GM12878 (cell line): ENCODE data around the gene SIRT2. TPM values are rescaled to one million over a fixed set of nuclear protein-coding genes. Genes with fewer than 3 reads are reported as not detected.
"Not testable (repeated sequence)": the region's sequence is repeated elsewhere in the genome, so short reads cannot be mapped to it uniquely, and the experiment has no call there.

Source experiments
- ATAC-seq: fragments of 200-7000 bp; cut with Tn5 transposase; 3 replicates; pipeline ENCODE4 v1.9.1; 2020; ENCODE audit warnings: mild to moderate bottlenecking, moderate library complexity
- BruUV-seq: library from RNA; stranded (reverse); fragments of 400-500 nt; replicated peaks from 2 replicates; lab custom pipeline; 2021; lab: Mats Ljungman, UMichigan
- CTCF ChIA-PET: fragments of 300-600 bp; sonication (Branson Sonifier 250); formaldehyde crosslinking; extraction: SDS; loops from one replicate; lab custom pipeline; 2021; ENCODE audit warnings: inconsistent platforms; lab: Yijun Ruan, JAX
- POLR2A ChIA-PET: fragments of 350-600 bp; formaldehyde crosslinking; extraction: SDS; loops from one replicate; lab custom pipeline; 2021; ENCODE audit warnings: inconsistent platforms; lab: Charles Lee
- RAD21 ChIA-PET: fragments of 300-600 bp; sonication (Branson Sonifier 250); formaldehyde crosslinking; loops from one replicate; lab custom pipeline; 2023; ENCODE audit warnings: antibody characterized with exemption; ENCODE audit not compliant: unreplicated experiment; lab: Charles Lee
- SMC1A ChIA-PET: fragments of 300-600 bp; sonication (Branson Sonifier 250); formaldehyde crosslinking; loops from one replicate; lab custom pipeline; 2023; ENCODE audit not compliant: unreplicated experiment, uncharacterized antibody; lab: Charles Lee
- DNase-seq: peaks from one replicate; pipeline ENCODE4 v3.0.0-alpha.2; 2011; ENCODE audit warnings: low read depth, low spot score
- FAIRE-seq: peaks from 3 replicates; lab custom pipeline; 2011; peaks lifted over from hg19 to GRCh38; lab: Jason Lieb, UNC
- H2AFZ ChIP-seq: 2 replicates; pipeline ENCODE4 v1.6.0; 2011; ENCODE audit warnings: low read depth, low read length, control low read depth; ENCODE audit not compliant: control insufficient read depth
- H3K27ac ChIP-seq: 2 replicates; pipeline ENCODE4 v1.5.1; 2011; ENCODE audit warnings: control low read depth; ENCODE audit not compliant: control insufficient read depth, insufficient read depth
- H3K27me3 ChIP-seq, 2 experiments: replicated peaks in 1 of 2; 2 replicates each; pipeline versions ENCODE4 v1.6.0 to v1.6.1; 2011; ENCODE audit warnings: low read length in 1 of 2; ENCODE audit not compliant: control insufficient read depth in 2 of 2, insufficient read depth in 2 of 2
- H3K36me3 ChIP-seq, 2 experiments: 2 replicates each; pipeline ENCODE4 v1.5.1; 2011; ENCODE audit warnings: low read length in 1 of 2; ENCODE audit not compliant: control insufficient read depth in 2 of 2, insufficient read depth in 2 of 2
- H3K4me1 ChIP-seq: 2 replicates; pipeline ENCODE4 v1.6.1; 2011; ENCODE audit warnings: mild to moderate bottlenecking, low read length, moderate library complexity, mixed read lengths; ENCODE audit not compliant: control insufficient read depth, insufficient read depth
- H3K4me2 ChIP-seq: 2 replicates; pipeline ENCODE4 v1.6.0; 2011; ENCODE audit warnings: control low read depth; ENCODE audit not compliant: control insufficient read depth, insufficient read depth
- H3K4me3 ChIP-seq: fragments of 200-600 bp; sonication (generic); 2 replicates; pipeline ENCODE4 v1.5.1; 2016
- H3K79me2 ChIP-seq: 2 replicates; pipeline ENCODE4 v1.6.0; 2011; ENCODE audit warnings: low read length; ENCODE audit not compliant: control insufficient read depth, insufficient read depth
- H3K9ac ChIP-seq: 2 replicates; pipeline ENCODE4 v1.8.0; 2011; ENCODE audit warnings: low read length, control low read depth, mixed read lengths; ENCODE audit not compliant: control insufficient read depth, insufficient read depth
- H3K9me3 ChIP-seq: replicated peaks from 3 replicates; pipeline ENCODE4 v1.5.1; 2011; ENCODE audit warnings: mild to moderate bottlenecking, low read length; ENCODE audit not compliant: control insufficient read depth, insufficient read depth
- H4K20me1 ChIP-seq: 2 replicates; pipeline ENCODE4 v1.6.0; 2011; ENCODE audit not compliant: control insufficient read depth, insufficient read depth
- CHD2 ChIP-seq: IDR thresholded peaks from 2 replicates; pipeline ENCODE4 v1.6.1; 2011; ENCODE audit warnings: low read depth, low read length, improper control_type of control experiment, borderline replicate concordance
- EZH2 ChIP-seq: IDR thresholded peaks from 2 replicates; pipeline ENCODE4 v1.6.1; 2012; ENCODE audit warnings: low read depth, mild to moderate bottlenecking, control low read depth, inconsistent platforms, low read length, borderline replicate concordance; ENCODE audit not compliant: control insufficient read depth
- IRF4 ChIP-seq: IDR thresholded peaks from 2 replicates; pipeline ENCODE4 v1.6.1; 2011; ENCODE audit warnings: low read depth, low read length
- KAT2A ChIP-seq: conservative IDR thresholded peaks from 2 replicates; pipeline ENCODE4 v1.6.1; 2011; ENCODE audit warnings: low read depth, low read length; ENCODE audit not compliant: control insufficient read depth
- NFXL1 ChIP-seq: fragments of 450-650 bp; IDR thresholded peaks from 2 replicates; pipeline ENCODE4 v1.6.1; 2017; ENCODE audit warnings: antibody characterized with exemption, mild to moderate bottlenecking, borderline replicate concordance
- RB1 ChIP-seq: fragments of 450-650 bp; formaldehyde crosslinking; IDR thresholded peaks from 2 replicates; pipeline ENCODE4 v1.6.1; 2017; ENCODE audit warnings: mild to moderate bottlenecking, borderline replicate concordance
- SMAD1 ChIP-seq: fragments of 450-650 bp; IDR thresholded peaks from 2 replicates; pipeline ENCODE4 v1.6.1; 2018; ENCODE audit warnings: mild to moderate bottlenecking, low read depth; ENCODE audit not compliant: partially characterized antibody
- WGBS: methylation state at CpG from one replicate; pipeline ENCODE4 v1.1.6; 2016; ENCODE audit warnings: low lambda C conversion rate; ENCODE audit not compliant: insufficient replicate concordance, insufficient coverage; ENCODE audit errors: missing lambda C conversion rate; 5-methylcytosine and 5-hydroxymethylcytosine counted together
- in situ Hi-C: fragments of 300-500 bp; cut with MboI; formaldehyde crosslinking; loops from 9 replicates; pipeline ENCODE4 v1.14.3; 2018; ENCODE audit warnings: mixed read lengths
- intact Hi-C: fragments of 100-400 bp; cut with micrococcal nuclease; formaldehyde crosslinking; loops from one replicate; pipeline ENCODE4 v1.14.2; 2022; ENCODE audit not compliant: unreplicated experiment
- polyA plus RNA-seq, 11 experiments: library from polyadenylated mRNA; depleted of rRNA in 4 of 11; unstranded in 6 of 11; stranded (reverse) in 5 of 11; fragments of >200 nt; fragmentation: Nextera tagmentation in 4 of 11; fragmentation: Illumina TruSeq in 1 of 11; extraction: Ambion mirVana in 4 of 11; extraction: Trizol in 1 of 11; gene quantifications; 1 replicate in 1 of 11; 2 replicates in 10 of 11; pipeline versions ENCODE4 v1.2.1 to v1.2.3, GENCODE V29; 2011 to 2016; ENCODE audit warnings: inconsistent platforms in 2 of 11, missing spikeins in 2 of 11, low read depth in 1 of 11
- total RNA-seq, 4 experiments: library from RNA; depleted of rRNA in 3 of 4; stranded (reverse); fragments of >200 nt in 3 of 4; fragmentation: Illumina TruSeq in 1 of 4; extraction: Trizol in 1 of 4; gene quantifications; 2 replicates each; pipeline versions ENCODE4 v1.2.1 to v1.2.3, GENCODE V29; 2013 to 2021
- TF ChIP-seq, protein P1 (sequence below): IDR thresholded peaks from 2 replicates; pipeline ENCODE4 v1.6.1; 2011; ENCODE audit warnings: borderline replicate concordance, low read depth, mild to moderate bottlenecking, moderate library complexity, mixed read lengths, low read length; ENCODE audit not compliant: insufficient read depth; ENCODE audit errors: extremely low read length

SIRT2 gene
- total and polyA plus RNA-seq, 10 of the 15 experiments (the other 5 are each of a cell fraction or from before 2014, with no cell fraction given) = 1.4 to 38.7 (median 24.1) TPM

DNA sequence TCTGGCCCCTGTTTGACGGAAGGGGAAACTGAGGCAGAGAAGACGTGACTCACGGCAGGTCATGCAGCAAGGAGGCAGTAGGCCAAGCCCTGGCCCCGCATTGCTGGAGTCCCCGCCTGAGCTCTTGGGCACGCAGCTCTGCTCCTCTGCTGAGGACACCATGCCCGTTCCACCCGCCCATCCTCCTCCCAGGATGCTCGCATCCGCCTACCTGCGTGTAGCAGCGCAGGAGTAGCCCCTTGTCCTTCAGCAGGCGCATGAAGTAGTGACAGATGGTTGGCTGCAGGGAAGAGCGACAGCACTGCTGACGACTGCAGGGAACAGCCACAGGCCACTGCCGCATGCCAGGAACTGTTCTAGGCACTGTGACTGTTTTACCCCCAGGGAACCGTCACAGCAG lies 10.5 kb downstream of the SIRT2 start (continued):
- TF ChIP-seq NFXL1 = no peak
- TF ChIP-seq CHD2 = no peak
- TF ChIP-seq KAT2A = no peak
- TF ChIP-seq, protein P1, sequence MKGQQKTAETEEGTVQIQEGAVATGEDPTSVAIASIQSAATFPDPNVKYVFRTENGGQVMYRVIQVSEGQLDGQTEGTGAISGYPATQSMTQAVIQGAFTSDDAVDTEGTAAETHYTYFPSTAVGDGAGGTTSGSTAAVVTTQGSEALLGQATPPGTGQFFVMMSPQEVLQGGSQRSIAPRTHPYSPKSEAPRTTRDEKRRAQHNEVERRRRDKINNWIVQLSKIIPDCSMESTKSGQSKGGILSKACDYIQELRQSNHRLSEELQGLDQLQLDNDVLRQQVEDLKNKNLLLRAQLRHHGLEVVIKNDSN = no peak
- TF ChIP-seq RB1 = no peak
- no peak for TF ChIP-seq EZH2
- TF ChIP-seq IRF4 = no peak
- no peak for TF ChIP-seq SMAD1

DNA sequence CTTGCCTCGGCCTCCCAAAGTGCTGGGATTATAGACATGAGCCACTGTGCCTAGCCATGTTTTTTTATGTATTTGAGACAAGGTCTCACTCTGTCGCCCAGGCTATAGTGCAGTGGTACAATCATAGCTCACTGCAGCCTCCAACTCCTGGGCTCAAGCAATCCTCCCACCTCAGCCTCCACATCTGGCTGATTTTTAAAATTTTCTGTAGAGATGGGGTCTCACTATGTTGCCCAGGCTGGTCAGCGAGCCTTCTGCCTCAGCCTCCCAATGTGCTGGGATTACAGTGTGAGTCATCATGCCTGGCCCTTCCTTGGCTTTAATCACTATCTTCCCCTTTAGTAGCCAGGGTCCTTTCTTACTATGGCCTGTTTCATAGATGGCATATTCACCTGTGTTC lies 14.7 kb downstream of the SIRT2 start:
- H3K27me3 ChIP-seq, in situ Hi-C loops, BruUV-seq: not testable (repeated sequence)

More for the DNA sequence above, 14.7 kb downstream of the SIRT2 start:
- FAIRE-seq, DNase-seq, H3K4me3 ChIP-seq, H3K4me1 ChIP-seq, H4K20me1 ChIP-seq, H3K27ac ChIP-seq, H3K36me3 ChIP-seq, SMC1A ChIA-PET, H3K9me3 ChIP-seq, H3K9ac ChIP-seq, H3K79me2 ChIP-seq, ATAC-seq, H2AFZ ChIP-seq, H3K4me2 ChIP-seq: not testable (repeated sequence)
- CTCF ChIA-PET = interaction anchor here (0.6 to 1.1 kb wide), 3 partner anchors 44 to 482 kb away, joined by 3 to 5 read pairs (median 4); partner anchors contain the start of gene FAM98C
- intact Hi-C loops = loop anchor here (10.0 kb wide), 2 partner anchors 50 to 100 kb away; partner anchors contain the start of genes ECH1 and LGALS7B
- WGBS = 83% methylated on average over 3 of the region's 3 CpGs
- POLR2A ChIA-PET = interaction anchor here (2.2 kb wide), 1 partner anchor 232 kb away, joined by 6 read pairs; no protein-coding TSS in a partner anchor
- RAD21 ChIA-PET = interaction anchor here (1.5 kb wide), 1 partner anchor 481 kb away, joined by 3 read pairs; the partner anchor contains the start of gene FAM98C
